Panc1 (cell line): ENCODE data around the gene TRABD2B.

Source experiments
- CTCF ChIP-seq: fragments of 450-650 bp; IDR thresholded peaks from 2 replicates; pipeline ENCODE4 v1.5.1; 2017; ENCODE audit warnings: mild to moderate bottlenecking
- POLR2AphosphoS5 ChIP-seq: IDR thresholded peaks from 2 replicates; pipeline ENCODE4 v1.6.1; 2012; ENCODE audit warnings: mild to moderate bottlenecking, low read depth, low read length, moderate library complexity
- TCF7L2 ChIP-seq: IDR thresholded peaks from 2 replicates; pipeline ENCODE4 v1.6.1; 2011; ENCODE audit warnings: mild to moderate bottlenecking, low read depth, low read length, inconsistent platforms
- TF ChIP-seq, protein P1 (sequence below), 2 experiments: IDR thresholded peaks; 2 replicates each; pipeline ENCODE4 v1.6.1; 2011 to 2012; ENCODE audit warnings: low read depth in 2 of 2, control low read depth in 1 of 2, low read length in 1 of 2, mild to moderate bottlenecking in 1 of 2, moderate library complexity in 1 of 2; ENCODE audit not compliant: insufficient read depth in 1 of 2

DNA sequence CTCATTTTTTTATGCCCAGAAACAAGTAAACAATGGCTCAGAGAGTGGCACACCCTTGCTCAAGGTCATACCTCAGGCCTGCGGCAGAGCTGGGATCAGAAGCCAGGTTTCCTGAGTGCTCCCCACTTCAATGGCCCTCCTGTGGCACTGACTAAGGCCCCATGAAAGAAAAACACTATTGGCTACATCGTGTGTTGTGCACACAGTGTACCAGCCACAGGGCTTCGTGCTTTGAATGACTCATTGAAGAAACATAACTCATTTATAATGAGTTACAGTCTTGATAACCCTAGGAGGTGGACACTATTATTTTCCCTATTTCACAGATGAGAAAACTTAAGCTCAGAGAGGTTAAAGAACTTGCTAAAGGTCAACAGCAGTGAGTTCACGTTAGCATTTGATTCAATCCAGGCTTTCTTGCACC, 91.2 kb downstream of the TRABD2B start:
- TF ChIP-seq, protein P1, sequence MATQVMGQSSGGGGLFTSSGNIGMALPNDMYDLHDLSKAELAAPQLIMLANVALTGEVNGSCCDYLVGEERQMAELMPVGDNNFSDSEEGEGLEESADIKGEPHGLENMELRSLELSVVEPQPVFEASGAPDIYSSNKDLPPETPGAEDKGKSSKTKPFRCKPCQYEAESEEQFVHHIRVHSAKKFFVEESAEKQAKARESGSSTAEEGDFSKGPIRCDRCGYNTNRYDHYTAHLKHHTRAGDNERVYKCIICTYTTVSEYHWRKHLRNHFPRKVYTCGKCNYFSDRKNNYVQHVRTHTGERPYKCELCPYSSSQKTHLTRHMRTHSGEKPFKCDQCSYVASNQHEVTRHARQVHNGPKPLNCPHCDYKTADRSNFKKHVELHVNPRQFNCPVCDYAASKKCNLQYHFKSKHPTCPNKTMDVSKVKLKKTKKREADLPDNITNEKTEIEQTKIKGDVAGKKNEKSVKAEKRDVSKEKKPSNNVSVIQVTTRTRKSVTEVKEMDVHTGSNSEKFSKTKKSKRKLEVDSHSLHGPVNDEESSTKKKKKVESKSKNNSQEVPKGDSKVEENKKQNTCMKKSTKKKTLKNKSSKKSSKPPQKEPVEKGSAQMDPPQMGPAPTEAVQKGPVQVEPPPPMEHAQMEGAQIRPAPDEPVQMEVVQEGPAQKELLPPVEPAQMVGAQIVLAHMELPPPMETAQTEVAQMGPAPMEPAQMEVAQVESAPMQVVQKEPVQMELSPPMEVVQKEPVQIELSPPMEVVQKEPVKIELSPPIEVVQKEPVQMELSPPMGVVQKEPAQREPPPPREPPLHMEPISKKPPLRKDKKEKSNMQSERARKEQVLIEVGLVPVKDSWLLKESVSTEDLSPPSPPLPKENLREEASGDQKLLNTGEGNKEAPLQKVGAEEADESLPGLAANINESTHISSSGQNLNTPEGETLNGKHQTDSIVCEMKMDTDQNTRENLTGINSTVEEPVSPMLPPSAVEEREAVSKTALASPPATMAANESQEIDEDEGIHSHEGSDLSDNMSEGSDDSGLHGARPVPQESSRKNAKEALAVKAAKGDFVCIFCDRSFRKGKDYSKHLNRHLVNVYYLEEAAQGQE (IDR thresholded peaks at IDR 0.05; ENCODE audit: insufficient read depth in 1 of 2, low read depth in 2 of 2, low read length in 1 of 2), result no peak
- TF ChIP-seq CTCF (no peak), POLR2AphosphoS5 (no peak), TCF7L2 (no peak)
